BLaER1 treated with 17β-estradiol and CSF1 and Interleukin-3, amounts not matched to agents 10 nM and 100 nM (cell line): ENCODE measurements around the gene KLHL3.
"Not testable (repeated sequence)": the region's sequence is repeated elsewhere in the genome, so short reads cannot be mapped to it uniquely, and the experiment has no call there.

Experiments used
- H3K27ac ChIP-seq, 11 experiments: shearing (Covaris generic); formaldehyde crosslinking; 2 replicates each; pipeline ENCODE4 v1.8.1; 2022
- H3K27me3 ChIP-seq, 11 experiments: shearing (Covaris generic); formaldehyde crosslinking; 2 replicates each; pipeline ENCODE4 v1.8.1; 2022
- H3K36me3 ChIP-seq, 11 experiments: shearing (Covaris generic); formaldehyde crosslinking; 2 replicates each; pipeline ENCODE4 v1.8.1; 2022
- H3K4me1 ChIP-seq, 10 experiments: shearing (Covaris generic); formaldehyde crosslinking; 2 replicates each; pipeline ENCODE4 v1.8.1; 2022
- H3K4me2 ChIP-seq, 11 experiments: shearing (Covaris generic); formaldehyde crosslinking; 2 replicates each; pipeline ENCODE4 v1.8.1; 2022
- H3K4me3 ChIP-seq, 10 experiments: shearing (Covaris generic); formaldehyde crosslinking; 2 replicates each; pipeline ENCODE4 v1.8.1; 2022
- H3K9ac ChIP-seq, 11 experiments: shearing (Covaris generic); formaldehyde crosslinking; 2 replicates each; pipeline ENCODE4 v1.8.1; 2022
- H3K9me3 ChIP-seq, 11 experiments: shearing (Covaris generic); formaldehyde crosslinking; replicated peaks in 1 of 11; 2 replicates each; pipeline ENCODE4 v1.8.1; 2022
- H4K20me1 ChIP-seq, 11 experiments: shearing (Covaris generic); formaldehyde crosslinking; 2 replicates each; pipeline ENCODE4 v1.8.1; 2022
- Cebpa-rat ChIP-seq, 11 experiments: shearing (Covaris generic); IDR thresholded peaks; 2 replicates each; pipeline ENCODE4 v1.8.1; 2022

The KLHL3 gene

GRCh38 chr5:137658324-137658723 is 77.6 kb downstream of the KLHL3 start:
- TF ChIP-seq Cebpa-rat (IDR thresholded peaks at IDR 0.05): no peak
- no peaks in the 10 kb centered on the region for H3K36me3 ChIP-seq
- H3K27me3 ChIP-seq: no peaks in the 10 kb centered on the region
- no peaks in the 10 kb centered on the region for H3K9me3 ChIP-seq
- no peaks in the 10 kb centered on the region for H3K4me1 ChIP-seq
- no peaks in the 10 kb centered on the region for H4K20me1 ChIP-seq
- H3K9ac ChIP-seq: no peak overlapping the region
- no peak overlapping the region for H3K4me2 ChIP-seq
- no peak overlapping the region for H3K27ac ChIP-seq
- no peak overlapping the region for H3K4me3 ChIP-seq

GRCh38 chr5:137657073-137657472 is 78.8 kb downstream of the KLHL3 start:
- Histone ChIP-seq H3K27me3 (no peaks in the 10 kb centered on the region), H3K36me3 (no peaks in the 10 kb centered on the region), H4K20me1 (no peaks in the 10 kb centered on the region), H3K4me3 (no peak overlapping the region), H3K9me3 (no peaks in the 10 kb centered on the region), H3K4me1 (no peaks in the 10 kb centered on the region), H3K4me2 (no peak overlapping the region), H3K27ac (no peak overlapping the region), H3K9ac (no peak overlapping the region)
- TF ChIP-seq Cebpa-rat (IDR thresholded peaks at IDR 0.05): no peak

DNA sequence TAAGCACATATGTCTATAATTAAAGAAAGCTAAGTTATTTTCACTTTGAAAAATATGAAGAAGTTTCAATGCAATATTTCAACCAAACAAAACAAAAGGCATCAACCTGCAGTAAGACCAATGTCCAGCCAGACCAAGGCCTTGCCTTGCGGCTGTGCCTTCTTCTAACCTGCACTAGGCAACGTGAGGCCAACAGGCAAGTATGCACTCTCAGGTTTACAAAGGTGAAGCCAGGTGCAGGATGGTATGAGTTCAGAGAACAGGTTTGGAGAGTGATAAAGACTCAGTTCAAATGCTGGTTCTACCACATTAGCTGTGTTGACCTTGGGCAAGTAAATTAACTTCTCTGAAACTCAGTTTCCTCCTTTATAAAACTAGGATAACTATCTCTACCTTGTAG is 79.3 kb downstream of the KLHL3 start:
- H3K4me3 ChIP-seq: no peak overlapping the region
- no peaks in the 10 kb centered on the region for H3K4me1 ChIP-seq
- H3K4me2 ChIP-seq: no peak overlapping the region
- H3K36me3 ChIP-seq: no peaks in the 10 kb centered on the region
- H4K20me1 ChIP-seq: no peaks in the 10 kb centered on the region
- no peaks in the 10 kb centered on the region for H3K9me3 ChIP-seq
- H3K27ac ChIP-seq: no peak overlapping the region
- TF ChIP-seq Cebpa-rat (IDR thresholded peaks at IDR 0.05): no peak
- no peak overlapping the region for H3K9ac ChIP-seq
- no peaks in the 10 kb centered on the region for H3K27me3 ChIP-seq

DNA sequence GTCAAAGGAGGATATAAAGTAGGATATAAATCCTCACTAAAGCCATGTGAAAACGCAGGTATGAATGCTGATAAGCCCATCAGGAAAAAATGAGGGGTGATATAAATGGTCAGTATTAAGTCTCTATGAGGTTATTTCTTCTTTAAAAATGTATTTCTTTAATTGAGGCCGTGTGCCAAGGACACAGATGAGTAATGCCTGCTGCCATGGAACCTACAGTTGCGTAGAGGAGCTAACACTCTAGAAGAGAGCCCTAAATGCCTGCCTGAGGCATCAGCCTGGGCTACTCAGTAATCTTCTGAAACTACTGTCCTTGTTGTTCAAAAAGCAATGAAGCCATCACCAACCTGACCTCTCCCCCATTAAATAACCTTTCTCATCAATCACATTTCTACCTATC is 84.9 kb downstream of the KLHL3 start:
- TF ChIP-seq Cebpa-rat (IDR thresholded peaks at IDR 0.05): no peak
- no peaks in the 10 kb centered on the region for H3K27me3 ChIP-seq
- H3K4me1 ChIP-seq: no peaks in the 10 kb centered on the region
- H3K4me3 ChIP-seq: no peak overlapping the region
- H3K36me3 ChIP-seq: peaks cover 0 to 4% (median 0%) of the 10 kb centered on the region in 11 experiments; a peak in 2 of 22 replicates
- H3K4me2 ChIP-seq: no peak overlapping the region
- H4K20me1 ChIP-seq: no peaks in the 10 kb centered on the region
- H3K9me3 ChIP-seq: peaks cover 0 to 5% (median 2%) of the 10 kb centered on the region in 11 experiments; a peak in 6 of 22 replicates
- no peak overlapping the region for H3K9ac ChIP-seq
- no peak overlapping the region for H3K27ac ChIP-seq

DNA sequence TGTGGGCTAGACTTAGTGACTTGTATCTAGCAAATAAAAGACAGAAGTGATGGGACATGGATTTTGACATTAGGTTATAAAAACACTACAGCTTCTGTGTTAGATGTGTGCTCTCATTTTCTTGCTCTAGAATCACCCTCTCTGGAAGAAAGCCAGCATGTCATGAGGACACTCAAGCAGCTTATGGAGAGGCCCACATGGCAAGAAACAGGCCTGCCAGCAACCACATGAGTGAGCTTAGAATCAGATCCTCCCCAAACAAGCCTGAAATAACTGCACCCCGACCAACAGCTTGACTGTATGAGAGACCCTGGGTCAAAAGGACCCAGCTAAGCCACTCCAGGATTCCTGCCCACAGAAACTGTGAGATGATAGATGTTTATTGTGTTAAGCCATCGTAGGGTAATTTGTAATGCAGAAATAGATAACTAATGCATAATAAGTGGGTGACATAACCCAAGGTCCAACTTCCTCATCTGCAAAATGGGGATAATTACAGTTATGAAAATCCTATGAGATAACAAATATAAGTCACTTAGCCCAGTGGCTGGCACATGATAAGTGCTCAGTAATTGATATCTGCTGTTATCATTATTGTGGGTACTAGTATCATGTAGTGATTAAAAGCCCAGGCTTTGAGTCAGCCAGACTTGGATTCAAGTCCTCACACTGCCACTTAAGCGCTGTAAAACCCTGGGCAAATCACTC is 86.5 kb downstream of the KLHL3 start:
- H3K36me3 ChIP-seq: peaks cover 0 to 4% (median 0%) of the 10 kb centered on the region in 11 experiments; a peak in 2 of 22 replicates
- H3K4me2 ChIP-seq: no peak overlapping the region
- H3K9ac ChIP-seq: no peak overlapping the region
- no peak overlapping the region for H3K4me3 ChIP-seq
- no peak for TF ChIP-seq Cebpa-rat (IDR thresholded peaks at IDR 0.05)
- no peaks in the 10 kb centered on the region for H4K20me1 ChIP-seq
- H3K27ac ChIP-seq: no peak overlapping the region
- no peaks in the 10 kb centered on the region for H3K27me3 ChIP-seq
- peaks cover 5 to 17% (median 14%) of the 10 kb centered on the region in 11 experiments; a peak in 13 of 22 replicates for H3K9me3 ChIP-seq
- no peaks in the 10 kb centered on the region for H3K4me1 ChIP-seq

- Histone ChIP-seq H3K9me3 (peaks cover 5 to 20% (median 14%) of the 10 kb centered on the region in 11 experiments; a peak in 13 of 22 replicates), H3K4me2 (no peak overlapping the region), H3K27ac (no peak overlapping the region), H3K9ac (no peak overlapping the region), H3K27me3 (no peaks in the 10 kb centered on the region), H4K20me1 (no peaks in the 10 kb centered on the region), H3K4me3 (no peak overlapping the region), H3K4me1 (no peaks in the 10 kb centered on the region), H3K36me3 (peaks cover 0 to 4% (median 0%) of the 10 kb centered on the region in 11 experiments; a peak in 2 of 22 replicates)
- TF ChIP-seq Cebpa-rat (IDR thresholded peaks at IDR 0.05): no peak
Observed at GRCh38 chr5:137648361-137648760, 87.5 kb downstream of the KLHL3 start.

DNA sequence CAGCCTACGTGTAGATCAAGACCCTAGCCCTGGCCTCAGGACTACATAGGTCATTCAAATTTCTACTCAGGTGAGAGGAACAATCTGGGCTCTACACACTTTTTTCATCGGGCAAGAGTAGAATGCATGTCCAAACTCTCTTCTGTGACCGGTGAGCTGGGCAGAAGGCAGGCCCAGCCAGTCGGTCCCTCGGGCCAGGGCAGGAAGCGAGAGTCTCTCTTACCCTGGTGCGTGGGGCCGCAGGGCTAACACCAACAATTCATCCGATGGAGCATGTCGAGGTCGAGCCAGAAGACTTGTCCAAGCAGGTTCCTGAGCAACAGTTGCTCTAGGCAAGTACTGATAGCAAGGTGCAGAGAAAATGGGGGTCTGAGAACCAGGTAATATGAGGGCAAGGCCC is 88.5 kb downstream of the KLHL3 start:
- Histone ChIP-seq H3K4me3 (no peak overlapping the region), H3K4me1 (no peaks in the 10 kb centered on the region), H3K9ac (no peak overlapping the region), H3K27me3 (no peaks in the 10 kb centered on the region), H3K9me3 (peaks cover 5 to 20% (median 14%) of the 10 kb centered on the region in 11 experiments; a peak in 13 of 22 replicates), H4K20me1 (no peaks in the 10 kb centered on the region), H3K27ac (no peak overlapping the region), H3K36me3 (peaks cover 0 to 4% (median 0%) of the 10 kb centered on the region in 11 experiments; a peak in 2 of 22 replicates), H3K4me2 (no peak overlapping the region)
- TF ChIP-seq Cebpa-rat (IDR thresholded peaks at IDR 0.05): no peak

GRCh38 chr5:137646761-137647160 is 89.1 kb downstream of the KLHL3 start:
- Histone ChIP-seq H3K9me3 (peaks cover 5 to 20% (median 14%) of the 10 kb centered on the region in 11 experiments; a peak in 13 of 22 replicates), H3K27ac (no peak overlapping the region), H3K4me3 (no peak overlapping the region), H3K27me3 (no peaks in the 10 kb centered on the region), H3K4me2 (no peak overlapping the region), H3K9ac (no peak overlapping the region), H3K4me1 (no peaks in the 10 kb centered on the region), H4K20me1 (no peaks in the 10 kb centered on the region), H3K36me3 (peaks cover 0 to 4% (median 0%) of the 10 kb centered on the region in 11 experiments; a peak in 2 of 22 replicates)
- no peak for TF ChIP-seq Cebpa-rat (IDR thresholded peaks at IDR 0.05)

- not testable (repeated sequence) for H3K27me3 ChIP-seq, H4K20me1 ChIP-seq, H3K4me2 ChIP-seq, H3K9ac ChIP-seq, H3K4me3 ChIP-seq, H3K36me3 ChIP-seq, H3K4me1 ChIP-seq, H3K27ac ChIP-seq
- peaks cover 5 to 20% (median 16%) of the 10 kb centered on the region in 11 experiments; a peak in 13 of 22 replicates for H3K9me3 ChIP-seq
Observed at GRCh38 chr5:137643081-137643480, 92.8 kb downstream of the KLHL3 start.

GRCh38 chr5:137642091-137642490 is 93.8 kb downstream of the KLHL3 start:
- Histone ChIP-seq H4K20me1 (no peaks in the 10 kb centered on the region), H3K9ac (no peak overlapping the region), H3K4me3 (no peak overlapping the region), H3K27me3 (no peaks in the 10 kb centered on the region), H3K4me2 (no peak overlapping the region), H3K36me3 (peaks cover 0 to 4% (median 0%) of the 10 kb centered on the region in 11 experiments; a peak in 3 of 22 replicates), H3K27ac (no peak overlapping the region), H3K9me3 (peaks cover 5 to 29% (median 24%) of the 10 kb centered on the region in 11 experiments; a peak in 18 of 22 replicates), H3K4me1 (no peaks in the 10 kb centered on the region)
- no peak for TF ChIP-seq Cebpa-rat (IDR thresholded peaks at IDR 0.05)
